CD14-positive monocyte (primary cell): ENCODE results near the gene PRKN. TPM values are rescaled to one million over a fixed set of nuclear protein-coding genes. Genes with fewer than 3 reads are reported as not detected.

Experiments
- DNase-seq, 3 donors: peaks; one replicate each; pipeline ENCODE4 v3.0.0-alpha.2; 2011 to 2022
- H2AFZ ChIP-seq: 2 replicates; pipeline ENCODE4 v1.6.0; 2012; ENCODE audit warnings: mild to moderate bottlenecking, low read depth, low read length, inconsistent platforms; ENCODE audit not compliant: insufficient read depth, poor library complexity, severe bottlenecking
- H3K27ac ChIP-seq, 2 donors: 1 replicate in 1 of 2; 2 replicates in 1 of 2; pipeline ENCODE4 v1.5.1; 2012 to 2013; ENCODE audit warnings: low read length in 2 of 2, control low read depth in 1 of 2, inconsistent platforms in 1 of 2, low read depth in 1 of 2, mild to moderate bottlenecking in 1 of 2
- H3K27me3 ChIP-seq, 2 donors: one replicate each; pipeline versions ENCODE4 v1.6.0 to v1.6.1; 2011 to 2013; ENCODE audit warnings: low read length in 2 of 2; ENCODE audit not compliant: control insufficient read depth in 2 of 2, insufficient read depth in 2 of 2
- H3K36me3 ChIP-seq, 2 donors: replicated peaks in 1 of 2; 1 replicate in 1 of 2; 2 replicates in 1 of 2; pipeline versions ENCODE4 v1.5.1 to v1.6.1; 2012 to 2013; ENCODE audit warnings: low read length in 2 of 2, control low read depth in 1 of 2, inconsistent platforms in 1 of 2, mild to moderate bottlenecking in 1 of 2; ENCODE audit not compliant: insufficient read depth in 2 of 2, control insufficient read depth in 1 of 2
- H3K4me1 ChIP-seq, 2 donors: 1 replicate in 1 of 2; 2 replicates in 1 of 2; pipeline versions ENCODE4 v1.5.1 to v1.6.1; 2012 to 2013; ENCODE audit warnings: low read length in 2 of 2, control low read depth in 1 of 2, inconsistent platforms in 1 of 2, mild to moderate bottlenecking in 1 of 2, moderate library complexity in 1 of 2; ENCODE audit not compliant: insufficient read depth in 2 of 2, control insufficient read depth in 1 of 2
- H3K4me2 ChIP-seq: replicated peaks from 2 replicates; pipeline ENCODE3; 2012; ENCODE audit warnings: low read length, moderate library complexity, mild to moderate bottlenecking; ENCODE audit not compliant: poor library complexity, severe bottlenecking; ENCODE audit errors: extremely low read depth
- H3K4me3 ChIP-seq, 3 experiments: fragments of 200-600 bp in 1 of 3; sonication (generic) in 1 of 3; replicated peaks in 1 of 3; 1 replicate in 2 of 3; 2 replicates in 1 of 3; pipeline ENCODE4 v1.5.1; 2011 to 2013; ENCODE audit warnings: low read length in 3 of 3, mild to moderate bottlenecking in 3 of 3, control low read depth in 2 of 3, low read depth in 2 of 3, inconsistent platforms in 1 of 3, moderate library complexity in 1 of 3
- H3K79me2 ChIP-seq: 2 replicates; pipeline ENCODE4 v1.6.0; 2012; ENCODE audit warnings: mild to moderate bottlenecking, control low read depth, inconsistent platforms, low read length, moderate library complexity; ENCODE audit not compliant: insufficient read depth
- H3K9ac ChIP-seq: 2 replicates; pipeline ENCODE4 v1.6.0; 2017; ENCODE audit warnings: low read length, mild to moderate bottlenecking; ENCODE audit not compliant: insufficient read depth, poor library complexity, severe bottlenecking
- H3K9me3 ChIP-seq, 2 donors: replicated peaks in 1 of 2; 1 replicate in 1 of 2; 2 replicates in 1 of 2; pipeline versions ENCODE4 v1.5.1 to v1.6.1; 2012 to 2013; ENCODE audit warnings: low read length in 2 of 2, control low read depth in 1 of 2; ENCODE audit not compliant: control insufficient read depth in 1 of 2, insufficient read depth in 1 of 2
- H4K20me1 ChIP-seq: 2 replicates; pipeline ENCODE4 v1.6.0; 2012; ENCODE audit warnings: mild to moderate bottlenecking, low read length, control low read depth, moderate library complexity; ENCODE audit not compliant: insufficient read depth
- H3K27ac Mint-ChIP-seq, 7 donors: one replicate each; pipeline ENCODE4 v1.8.0; 2020; ENCODE audit warnings: mild to moderate bottlenecking in 7 of 7, mixed read lengths in 7 of 7, moderate library complexity in 6 of 7, inconsistent platforms in 2 of 7
- H3K27me3 Mint-ChIP-seq, 3 donors: one replicate each; pipeline ENCODE4 v1.8.0; 2021 to 2022; ENCODE audit warnings: low read depth in 3 of 3, mild to moderate bottlenecking in 3 of 3, mixed read lengths in 3 of 3, moderate library complexity in 3 of 3, inconsistent platforms in 1 of 3
- H3K36me3 Mint-ChIP-seq, 2 donors: one replicate each; pipeline ENCODE4 v1.8.0; 2020; ENCODE audit warnings: mixed read lengths in 2 of 2, inconsistent platforms in 1 of 2, mild to moderate bottlenecking in 1 of 2
- H3K4me1 Mint-ChIP-seq: one replicate; pipeline ENCODE4 v1.8.0; 2020; ENCODE audit warnings: mild to moderate bottlenecking, mixed read lengths
- H3K4me3 Mint-ChIP-seq, 2 donors: one replicate each; pipeline ENCODE4 v1.8.0; 2020; ENCODE audit warnings: mild to moderate bottlenecking in 2 of 2, mixed read lengths in 2 of 2, moderate library complexity in 1 of 2
- H3K9me3 Mint-ChIP-seq, 7 donors: one replicate each; pipeline ENCODE4 v1.8.0; 2020 to 2022; ENCODE audit warnings: mixed read lengths in 7 of 7, mild to moderate bottlenecking in 6 of 7, moderate library complexity in 6 of 7, inconsistent platforms in 2 of 7
- CTCF ChIP-seq: fragments of 200-600 bp; IDR thresholded peaks from one replicate; pipeline ENCODE4 v1.8.0; 2022; ENCODE audit warnings: antibody characterized with exemption, mild to moderate bottlenecking
- WGBS: methylation state at CpG from one replicate; pipeline ENCODE4 v1.1.5; 2013; ENCODE audit warnings: missing lambda C conversion rate; ENCODE audit not compliant: insufficient coverage; 5-methylcytosine and 5-hydroxymethylcytosine counted together
- intact Hi-C, 2 donors: fragments of 100-400 bp; cut with micrococcal nuclease; formaldehyde crosslinking; loops; one replicate each; pipeline versions ENCODE4 v1.15.0 to v1.15.1; 2023
- polyA plus RNA-seq, 3 donors: library from polyadenylated mRNA; depleted of rRNA in 1 of 3; unstranded in 2 of 3; stranded (reverse) in 1 of 3; fragments of 300-500 nt in 2 of 3; fragments of >200 nt in 1 of 3; fragmentation: Illumina TruSeq in 2 of 3; gene quantifications; 1 replicate in 2 of 3; 2 replicates in 1 of 3; pipeline ENCODE4 v1.2.3, GENCODE V29; 2012 to 2021

Gene PRKN
- polyA plus RNA-seq, 3 donors = 0.19 to 0.21 TPM; not detected in 1

- Mint-ChIP-seq H3K4me1 (no peaks in the 10 kb centered on the region), H3K36me3 (no peaks in the 10 kb centered on the region), H3K4me3 (no peak overlapping the region), H3K9me3 (peaks cover 2 to 3% (median 2%) of the 10 kb centered on the region in 7 donors), H3K27me3 (peaks cover 0 to 5% (median 2%) of the 10 kb centered on the region in 3 donors), H3K27ac (no peak overlapping the region)
- no peaks in the 10 kb centered on the region for H3K27me3 ChIP-seq
- intact Hi-C loops = loop anchor here in 1 of 2 donors (10.0 kb wide), 1 partner anchor 57 kb away; no protein-coding TSS in a partner anchor
- 100% methylated on average over 3 of the region's 4 CpGs for WGBS
- no peak for TF ChIP-seq CTCF
- no peak overlapping the region for H3K4me2 ChIP-seq
- H3K4me1 ChIP-seq = no peaks in the 10 kb centered on the region
- H3K9ac ChIP-seq = no peak overlapping the region
- no peak overlapping the region for H3K4me3 ChIP-seq
- no peaks in the 10 kb centered on the region for H3K79me2 ChIP-seq
- H3K36me3 ChIP-seq = no peaks in the 10 kb centered on the region
- no peaks in the 10 kb centered on the region for H3K9me3 ChIP-seq
- no peak for DNase-seq
- no peaks in the 10 kb centered on the region for H4K20me1 ChIP-seq
- H2AFZ ChIP-seq = no peak overlapping the region
- H3K27ac ChIP-seq = no peak overlapping the region
Observed at GRCh38 chr6:161341638-161342037, 1385.9 kb downstream of the PRKN start.

- no peak for TF ChIP-seq CTCF
- Histone ChIP-seq H3K4me2 (no peak overlapping the region), H3K27me3 (no peaks in the 10 kb centered on the region), H4K20me1 (no peaks in the 10 kb centered on the region), H3K36me3 (no peaks in the 10 kb centered on the region), H3K9ac (no peak overlapping the region), H2AFZ (no peak overlapping the region), H3K79me2 (no peaks in the 10 kb centered on the region), H3K4me3 (no peak overlapping the region), H3K27ac (no peak overlapping the region), H3K9me3 (no peaks in the 10 kb centered on the region), H3K4me1 (no peaks in the 10 kb centered on the region)
- Mint-ChIP-seq H3K27ac (no peak overlapping the region), H3K4me3 (no peak overlapping the region), H3K9me3 (peaks cover 2 to 9% (median 5%) of the 10 kb centered on the region in 7 donors), H3K4me1 (no peaks in the 10 kb centered on the region), H3K36me3 (no peaks in the 10 kb centered on the region), H3K27me3 (peaks cover 2 to 8% (median 2%) of the 10 kb centered on the region in 3 donors)
- DNase-seq = no peak
- intact Hi-C loops = no loop called here
- no CpG with 5 or more reads among the region's 3 CpGs for WGBS
Observed at GRCh38 chr6:161338015-161338414, 1389.6 kb downstream of the PRKN start.
